PC-3 (cell line): Measurements from ENCODE around the gene HECW1. TPM values are rescaled to one million over a fixed set of nuclear protein-coding genes. Genes with fewer than 3 reads are reported as not detected.

Experiments
- ATAC-seq: fragments of 200-7000 bp; cut with Tn5 transposase; 2 replicates; pipeline ENCODE4 v1.9.1; 2020; ENCODE audit warnings: mild to moderate bottlenecking, moderate library complexity
- BruUV-seq: library from RNA; stranded (reverse); fragments of 400-500 nt; replicated peaks from 2 replicates; lab custom pipeline; 2021; lab: Mats Ljungman, UMichigan
- CTCF ChIA-PET: fragments of 300-600 bp; sonication (Branson Sonifier 250); formaldehyde crosslinking; loops from one replicate; lab custom pipeline; 2022; ENCODE audit warnings: antibody characterized with exemption; lab: Charles Lee
- POLR2A ChIA-PET: fragments of 300-600 bp; sonication (Branson Sonifier 250); formaldehyde crosslinking; loops from one replicate; lab custom pipeline; 2022; ENCODE audit warnings: antibody characterized with exemption; ENCODE audit not compliant: unreplicated experiment; lab: Charles Lee
- DNase-seq: peaks from one replicate; pipeline ENCODE4 v3.0.0-alpha.2; 2015
- H2AFZ ChIP-seq: fragments of 300-600 bp; sonication (generic); 2 replicates; pipeline ENCODE4 v1.6.0; 2016; ENCODE audit warnings: antibody characterized with exemption, low read length
- H3F3A ChIP-seq: fragments of 300-600 bp; sonication (generic); one replicate; pipeline ENCODE4 v1.6.0; 2017; ENCODE audit warnings: antibody characterized with exemption, low read length, control low read depth, mild to moderate bottlenecking; ENCODE audit not compliant: unreplicated experiment
- H3K27ac ChIP-seq: fragments of 300-600 bp; sonication (generic); 2 replicates; pipeline ENCODE4 v1.5.1; 2016; ENCODE audit warnings: mild to moderate bottlenecking, low read length
- H3K27me3 ChIP-seq: fragments of 300-600 bp; sonication (generic); 2 replicates; pipeline ENCODE4 v1.6.1; 2016; ENCODE audit warnings: low read length, mixed read lengths
- H3K36me3 ChIP-seq: fragments of 300-600 bp; sonication (generic); 2 replicates; pipeline ENCODE4 v1.6.1; 2016; ENCODE audit warnings: low read depth, mixed run types, low read length, mixed read lengths
- H3K4me1 ChIP-seq: fragments of 300-600 bp; sonication (generic); 2 replicates; pipeline ENCODE4 v1.5.1; 2016; ENCODE audit warnings: low read length; ENCODE audit not compliant: insufficient read depth
- H3K4me2 ChIP-seq: fragments of 300-600 bp; sonication (generic); 2 replicates; pipeline ENCODE4 v1.6.0; 2016; ENCODE audit warnings: low read length
- H3K4me3 ChIP-seq: fragments of 300-600 bp; sonication (generic); 2 replicates; pipeline ENCODE4 v1.5.1; 2016; ENCODE audit warnings: mild to moderate bottlenecking, low read length, mixed read lengths
- H3K79me2 ChIP-seq: fragments of 300-600 bp; sonication (generic); 2 replicates; pipeline ENCODE4 v1.6.1; 2017; ENCODE audit warnings: low read length, mixed read lengths
- H3K9ac ChIP-seq: fragments of 300-600 bp; sonication (generic); 2 replicates; pipeline ENCODE4 v1.6.0; 2016; ENCODE audit warnings: mild to moderate bottlenecking, low read length
- H3K9me2 ChIP-seq: fragments of 300-600 bp; sonication (generic); replicated peaks from 2 replicates; pipeline ENCODE4 v1.6.1; 2016; ENCODE audit warnings: mixed run types, low read length, mixed read lengths
- H3K9me3 ChIP-seq: fragments of 300-600 bp; sonication (generic); 2 replicates; pipeline ENCODE4 v1.6.1; 2016; ENCODE audit warnings: low read length, mixed read lengths
- H4K20me1 ChIP-seq: fragments of 300-600 bp; sonication (generic); 2 replicates; pipeline ENCODE4 v1.6.1; 2016; ENCODE audit warnings: low read length, mixed read lengths
- EZH2 ChIP-seq: fragments of 300-600 bp; sonication (generic); IDR thresholded peaks from one replicate; pipeline ENCODE4 v1.6.1; 2017; ENCODE audit warnings: antibody characterized with exemption, mild to moderate bottlenecking, low read length; ENCODE audit not compliant: unreplicated experiment
- EZH2phosphoT487 ChIP-seq: fragments of 300-600 bp; sonication (generic); IDR thresholded peaks from 2 replicates; pipeline ENCODE4 v1.6.1; 2018; ENCODE audit warnings: mild to moderate bottlenecking, antibody characterized with exemption, low read length, borderline replicate concordance
- intact Hi-C: fragments of 100-400 bp; cut with micrococcal nuclease; formaldehyde crosslinking; loops from 2 replicates; pipeline ENCODE4 v1.9.0; 2023
- total RNA-seq: library from RNA; depleted of rRNA; stranded (reverse); fragments of >200 nt; gene quantifications from 2 replicates; pipeline ENCODE4 v1.2.3, GENCODE V29; 2014
- TF ChIP-seq, protein P1 (sequence below): fragments of 300-600 bp; sonication (generic); conservative IDR thresholded peaks from 2 replicates; pipeline ENCODE4 v1.5.1; 2017; ENCODE audit warnings: antibody characterized with exemption, low read depth, mild to moderate bottlenecking, low read length

HECW1 gene
- total RNA-seq, 1 experiment from 2014 or later: 3.0 TPM

GRCh38 chr7:43325595-43325994, 213.1 kb downstream of the HECW1 start:
- H3K9me2 ChIP-seq: no peaks in the 10 kb centered on the region
- DNase-seq: no peak
- H3K36me3 ChIP-seq: no peaks in the 10 kb centered on the region
- no peak overlapping the region for H3K9ac ChIP-seq
- intact Hi-C loops: no loop called here
- no peaks in the 10 kb centered on the region for H3K79me2 ChIP-seq
- no peak overlapping the region for H3K4me3 ChIP-seq
- no peaks in the 10 kb centered on the region for H3K9me3 ChIP-seq
- no peak overlapping the region for H3K4me2 ChIP-seq
- no TSS peak for BruUV-seq
- H3F3A ChIP-seq: no peaks in the 10 kb centered on the region
- ATAC-seq: no peak
- POLR2A ChIA-PET: no interaction called here
- H3K27ac ChIP-seq: no peak overlapping the region
- CTCF ChIA-PET: no interaction called here
- H4K20me1 ChIP-seq: no peaks in the 10 kb centered on the region
- H3K27me3 ChIP-seq: no peaks in the 10 kb centered on the region
- TF ChIP-seq, protein P1, sequence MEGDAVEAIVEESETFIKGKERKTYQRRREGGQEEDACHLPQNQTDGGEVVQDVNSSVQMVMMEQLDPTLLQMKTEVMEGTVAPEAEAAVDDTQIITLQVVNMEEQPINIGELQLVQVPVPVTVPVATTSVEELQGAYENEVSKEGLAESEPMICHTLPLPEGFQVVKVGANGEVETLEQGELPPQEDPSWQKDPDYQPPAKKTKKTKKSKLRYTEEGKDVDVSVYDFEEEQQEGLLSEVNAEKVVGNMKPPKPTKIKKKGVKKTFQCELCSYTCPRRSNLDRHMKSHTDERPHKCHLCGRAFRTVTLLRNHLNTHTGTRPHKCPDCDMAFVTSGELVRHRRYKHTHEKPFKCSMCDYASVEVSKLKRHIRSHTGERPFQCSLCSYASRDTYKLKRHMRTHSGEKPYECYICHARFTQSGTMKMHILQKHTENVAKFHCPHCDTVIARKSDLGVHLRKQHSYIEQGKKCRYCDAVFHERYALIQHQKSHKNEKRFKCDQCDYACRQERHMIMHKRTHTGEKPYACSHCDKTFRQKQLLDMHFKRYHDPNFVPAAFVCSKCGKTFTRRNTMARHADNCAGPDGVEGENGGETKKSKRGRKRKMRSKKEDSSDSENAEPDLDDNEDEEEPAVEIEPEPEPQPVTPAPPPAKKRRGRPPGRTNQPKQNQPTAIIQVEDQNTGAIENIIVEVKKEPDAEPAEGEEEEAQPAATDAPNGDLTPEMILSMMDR: no peak
- no peaks in the 10 kb centered on the region for H3K4me1 ChIP-seq
- no peak overlapping the region for H2AFZ ChIP-seq

DNA sequence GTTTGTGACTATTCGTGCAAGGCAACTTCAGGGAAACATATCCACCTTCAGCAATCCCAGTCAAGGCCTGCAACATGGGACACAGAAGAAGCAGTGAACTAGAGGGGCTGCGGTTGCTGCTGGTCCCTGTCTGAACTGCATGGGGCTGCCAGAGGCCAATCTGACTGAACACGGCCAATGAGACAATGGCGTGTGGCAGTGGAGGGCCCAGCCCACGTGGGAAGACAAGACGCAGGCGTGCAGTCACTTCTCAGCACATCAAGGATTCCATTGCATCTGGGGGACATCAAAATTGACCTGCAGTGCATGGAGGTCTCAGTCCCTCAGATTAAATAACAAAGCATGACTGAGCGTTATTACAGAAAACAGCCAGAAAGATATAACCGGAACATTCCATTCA, 215.9 kb downstream of the HECW1 start:
- no peaks in the 10 kb centered on the region for H3F3A ChIP-seq
- H3K9me3 ChIP-seq: no peaks in the 10 kb centered on the region
- H4K20me1 ChIP-seq: no peaks in the 10 kb centered on the region
- no peak for ATAC-seq
- ChIA-PET CTCF (no interaction called here), POLR2A (no interaction called here)
- intact Hi-C loops: no loop called here
- no peak overlapping the region for H3K9ac ChIP-seq
- no peak for TF ChIP-seq EZH2
- TF ChIP-seq, protein P1: no peak
- TF ChIP-seq EZH2phosphoT487: no peak
- H3K27ac ChIP-seq: no peak overlapping the region
- H3K4me3 ChIP-seq: no peak overlapping the region
- no peak for DNase-seq
- no peak overlapping the region for H2AFZ ChIP-seq
- H3K9me2 ChIP-seq: no peaks in the 10 kb centered on the region
- no peaks in the 10 kb centered on the region for H3K79me2 ChIP-seq
- H3K36me3 ChIP-seq: no peaks in the 10 kb centered on the region
- H3K27me3 ChIP-seq: no peaks in the 10 kb centered on the region
- H3K4me2 ChIP-seq: no peak overlapping the region
- no peaks in the 10 kb centered on the region for H3K4me1 ChIP-seq
- BruUV-seq: no TSS peak

- no peak for DNase-seq
- POLR2A ChIA-PET: no interaction called here
- intact Hi-C loops: no loop called here
- no peaks in the 10 kb centered on the region for H3K4me1 ChIP-seq
- no TSS peak for BruUV-seq
- no peaks in the 10 kb centered on the region for H3F3A ChIP-seq
- ATAC-seq: no peak
- H3K9ac ChIP-seq: no peak overlapping the region
- no peaks in the 10 kb centered on the region for H3K79me2 ChIP-seq
- H3K36me3 ChIP-seq: no peaks in the 10 kb centered on the region
- no peak overlapping the region for H3K27ac ChIP-seq
- H2AFZ ChIP-seq: no peak overlapping the region
- H3K9me3 ChIP-seq: no peaks in the 10 kb centered on the region
- no peaks in the 10 kb centered on the region for H3K9me2 ChIP-seq
- TF ChIP-seq EZH2phosphoT487 (no peak), EZH2 (no peak)
- TF ChIP-seq, protein P1: no peak
- no peak overlapping the region for H3K4me3 ChIP-seq
- CTCF ChIA-PET: no interaction called here
- H4K20me1 ChIP-seq: no peaks in the 10 kb centered on the region
- no peak overlapping the region for H3K4me2 ChIP-seq
- no peaks in the 10 kb centered on the region for H3K27me3 ChIP-seq
Measured at GRCh38 chr7:43328785-43329380, 216.4 kb downstream of the HECW1 start.
